ENCODE measurements around the gene MS4A13. TPM values are rescaled to one million over a fixed set of nuclear protein-coding genes. Genes with fewer than 3 reads are reported as not detected.

Gene MS4A13
- total and polyA plus RNA-seq, 10 of the 15 experiments (the other 5 are each of a cell fraction or from before 2014, with no cell fraction given), result not detected

DNA sequence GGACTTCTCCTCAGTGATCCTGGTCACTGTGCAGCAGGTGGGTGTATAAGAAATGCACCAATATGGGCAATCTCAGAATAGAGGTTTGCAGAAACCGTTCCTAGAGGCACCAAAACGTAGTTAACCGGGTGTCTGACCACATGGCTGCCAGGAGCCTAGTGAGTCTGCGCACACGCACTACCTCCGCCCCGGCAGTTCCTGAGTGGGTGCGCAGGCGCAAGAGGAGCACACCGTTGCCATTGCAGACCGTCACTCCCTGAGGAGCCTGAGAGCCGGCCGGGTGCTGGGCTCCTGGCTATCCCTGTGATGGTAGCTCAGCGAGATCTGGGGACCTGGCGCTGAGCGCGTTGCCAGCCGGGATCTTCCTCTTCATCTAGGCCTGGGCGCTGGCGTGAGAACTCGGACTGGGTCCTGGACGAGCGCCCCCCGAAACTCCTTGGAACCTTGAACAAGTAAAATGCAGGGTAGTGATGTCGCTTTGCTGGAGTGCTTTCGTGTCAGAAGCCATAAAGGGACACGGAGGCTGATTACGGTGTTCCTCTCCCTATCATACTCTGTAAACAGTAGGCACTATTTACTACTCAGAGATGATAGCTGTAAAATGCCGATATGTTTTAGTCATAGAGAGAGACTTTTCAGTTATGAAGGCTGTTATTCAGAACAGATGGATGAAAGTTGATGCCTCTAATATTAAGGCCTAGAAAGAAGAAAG is at the start of gene MS4A13 (continued):
- TF ChIP-seq, protein P1, sequence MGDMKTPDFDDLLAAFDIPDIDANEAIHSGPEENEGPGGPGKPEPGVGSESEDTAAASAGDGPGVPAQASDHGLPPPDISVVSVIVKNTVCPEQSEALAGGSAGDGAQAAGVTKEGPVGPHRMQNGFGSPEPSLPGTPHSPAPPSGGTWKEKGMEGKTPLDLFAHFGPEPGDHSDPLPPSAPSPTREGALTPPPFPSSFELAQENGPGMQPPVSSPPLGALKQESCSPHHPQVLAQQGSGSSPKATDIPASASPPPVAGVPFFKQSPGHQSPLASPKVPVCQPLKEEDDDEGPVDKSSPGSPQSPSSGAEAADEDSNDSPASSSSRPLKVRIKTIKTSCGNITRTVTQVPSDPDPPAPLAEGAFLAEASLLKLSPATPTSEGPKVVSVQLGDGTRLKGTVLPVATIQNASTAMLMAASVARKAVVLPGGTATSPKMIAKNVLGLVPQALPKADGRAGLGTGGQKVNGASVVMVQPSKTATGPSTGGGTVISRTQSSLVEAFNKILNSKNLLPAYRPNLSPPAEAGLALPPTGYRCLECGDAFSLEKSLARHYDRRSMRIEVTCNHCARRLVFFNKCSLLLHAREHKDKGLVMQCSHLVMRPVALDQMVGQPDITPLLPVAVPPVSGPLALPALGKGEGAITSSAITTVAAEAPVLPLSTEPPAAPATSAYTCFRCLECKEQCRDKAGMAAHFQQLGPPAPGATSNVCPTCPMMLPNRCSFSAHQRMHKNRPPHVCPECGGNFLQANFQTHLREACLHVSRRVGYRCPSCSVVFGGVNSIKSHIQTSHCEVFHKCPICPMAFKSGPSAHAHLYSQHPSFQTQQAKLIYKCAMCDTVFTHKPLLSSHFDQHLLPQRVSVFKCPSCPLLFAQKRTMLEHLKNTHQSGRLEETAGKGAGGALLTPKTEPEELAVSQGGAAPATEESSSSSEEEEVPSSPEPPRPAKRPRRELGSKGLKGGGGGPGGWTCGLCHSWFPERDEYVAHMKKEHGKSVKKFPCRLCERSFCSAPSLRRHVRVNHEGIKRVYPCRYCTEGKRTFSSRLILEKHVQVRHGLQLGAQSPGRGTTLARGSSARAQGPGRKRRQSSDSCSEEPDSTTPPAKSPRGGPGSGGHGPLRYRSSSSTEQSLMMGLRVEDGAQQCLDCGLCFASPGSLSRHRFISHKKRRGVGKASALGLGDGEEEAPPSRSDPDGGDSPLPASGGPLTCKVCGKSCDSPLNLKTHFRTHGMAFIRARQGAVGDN (IDR thresholded peaks at IDR 0.05), result no peak
- TF ChIP-seq, protein P2, sequence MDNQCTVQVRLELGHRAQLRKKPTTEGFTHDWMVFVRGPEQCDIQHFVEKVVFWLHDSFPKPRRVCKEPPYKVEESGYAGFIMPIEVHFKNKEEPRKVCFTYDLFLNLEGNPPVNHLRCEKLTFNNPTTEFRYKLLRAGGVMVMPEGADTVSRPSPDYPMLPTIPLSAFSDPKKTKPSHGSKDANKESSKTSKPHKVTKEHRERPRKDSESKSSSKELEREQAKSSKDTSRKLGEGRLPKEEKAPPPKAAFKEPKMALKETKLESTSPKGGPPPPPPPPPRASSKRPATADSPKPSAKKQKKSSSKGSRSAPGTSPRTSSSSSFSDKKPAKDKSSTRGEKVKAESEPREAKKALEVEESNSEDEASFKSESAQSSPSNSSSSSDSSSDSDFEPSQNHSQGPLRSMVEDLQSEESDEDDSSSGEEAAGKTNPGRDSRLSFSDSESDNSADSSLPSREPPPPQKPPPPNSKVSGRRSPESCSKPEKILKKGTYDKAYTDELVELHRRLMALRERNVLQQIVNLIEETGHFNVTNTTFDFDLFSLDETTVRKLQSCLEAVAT (IDR thresholded peaks at IDR 0.05), result no peak
- TF ChIP-seq ATF7 (IDR thresholded peaks at IDR 0.05; ENCODE audit: low read depth) (no peak), MEF2B (IDR thresholded peaks at IDR 0.05; ENCODE audit: partially characterized antibody, poor library complexity, severe bottlenecking) (no peak), LARP7 (IDR thresholded peaks at IDR 0.05) (no peak), PML (IDR thresholded peaks at IDR 0.05; ENCODE audit: low read length) (no peak), GATAD2B (conservative IDR thresholded peaks at IDR 0.05; ENCODE audit: low read depth) (no peak), MTA2 (IDR thresholded peaks at IDR 0.05; ENCODE audit: low read depth) (no peak)
- TF ChIP-seq, protein P3, sequence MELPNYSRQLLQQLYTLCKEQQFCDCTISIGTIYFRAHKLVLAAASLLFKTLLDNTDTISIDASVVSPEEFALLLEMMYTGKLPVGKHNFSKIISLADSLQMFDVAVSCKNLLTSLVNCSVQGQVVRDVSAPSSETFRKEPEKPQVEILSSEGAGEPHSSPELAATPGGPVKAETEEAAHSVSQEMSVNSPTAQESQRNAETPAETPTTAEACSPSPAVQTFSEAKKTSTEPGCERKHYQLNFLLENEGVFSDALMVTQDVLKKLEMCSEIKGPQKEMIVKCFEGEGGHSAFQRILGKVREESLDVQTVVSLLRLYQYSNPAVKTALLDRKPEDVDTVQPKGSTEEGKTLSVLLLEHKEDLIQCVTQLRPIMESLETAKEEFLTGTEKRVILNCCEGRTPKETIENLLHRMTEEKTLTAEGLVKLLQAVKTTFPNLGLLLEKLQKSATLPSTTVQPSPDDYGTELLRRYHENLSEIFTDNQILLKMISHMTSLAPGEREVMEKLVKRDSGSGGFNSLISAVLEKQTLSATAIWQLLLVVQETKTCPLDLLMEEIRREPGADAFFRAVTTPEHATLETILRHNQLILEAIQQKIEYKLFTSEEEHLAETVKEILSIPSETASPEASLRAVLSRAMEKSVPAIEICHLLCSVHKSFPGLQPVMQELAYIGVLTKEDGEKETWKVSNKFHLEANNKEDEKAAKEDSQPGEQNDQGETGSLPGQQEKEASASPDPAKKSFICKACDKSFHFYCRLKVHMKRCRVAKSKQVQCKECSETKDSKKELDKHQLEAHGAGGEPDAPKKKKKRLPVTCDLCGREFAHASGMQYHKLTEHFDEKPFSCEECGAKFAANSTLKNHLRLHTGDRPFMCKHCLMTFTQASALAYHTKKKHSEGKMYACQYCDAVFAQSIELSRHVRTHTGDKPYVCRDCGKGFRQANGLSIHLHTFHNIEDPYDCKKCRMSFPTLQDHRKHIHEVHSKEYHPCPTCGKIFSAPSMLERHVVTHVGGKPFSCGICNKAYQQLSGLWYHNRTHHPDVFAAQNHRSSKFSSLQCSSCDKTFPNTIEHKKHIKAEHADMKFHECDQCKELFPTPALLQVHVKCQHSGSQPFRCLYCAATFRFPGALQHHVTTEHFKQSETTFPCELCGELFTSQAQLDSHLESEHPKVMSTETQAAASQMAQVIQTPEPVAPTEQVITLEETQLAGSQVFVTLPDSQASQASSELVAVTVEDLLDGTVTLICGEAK (IDR thresholded peaks at IDR 0.05; ENCODE audit: borderline replicate concordance), result no peak
- TF ChIP-seq, protein P4, sequence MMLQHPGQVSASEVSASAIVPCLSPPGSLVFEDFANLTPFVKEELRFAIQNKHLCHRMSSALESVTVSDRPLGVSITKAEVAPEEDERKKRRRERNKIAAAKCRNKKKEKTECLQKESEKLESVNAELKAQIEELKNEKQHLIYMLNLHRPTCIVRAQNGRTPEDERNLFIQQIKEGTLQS (IDR thresholded peaks at IDR 0.05; ENCODE audit: borderline replicate concordance, extremely low read depth, low read depth, low read length), result no peak
